Panc1 (cell line): ENCODE data around the gene RARB.

Experiments
- POLR2AphosphoS5 ChIP-seq: IDR thresholded peaks from 2 replicates; pipeline ENCODE4 v1.6.1; 2012; ENCODE audit warnings: mild to moderate bottlenecking, low read depth, low read length, moderate library complexity
- TCF7L2 ChIP-seq: IDR thresholded peaks from 2 replicates; pipeline ENCODE4 v1.6.1; 2011; ENCODE audit warnings: mild to moderate bottlenecking, low read depth, low read length, inconsistent platforms
- TF ChIP-seq, protein P1 (sequence below): fragments of 450-650 bp; IDR thresholded peaks from 2 replicates; pipeline ENCODE4 v1.5.1; 2017; ENCODE audit warnings: mild to moderate bottlenecking
- TF ChIP-seq, protein P2 (sequence below), 2 experiments: IDR thresholded peaks; 2 replicates each; pipeline ENCODE4 v1.6.1; 2011 to 2012; ENCODE audit warnings: low read depth in 2 of 2, control low read depth in 1 of 2, low read length in 1 of 2, mild to moderate bottlenecking in 1 of 2, moderate library complexity in 1 of 2; ENCODE audit not compliant: insufficient read depth in 1 of 2

DNA sequence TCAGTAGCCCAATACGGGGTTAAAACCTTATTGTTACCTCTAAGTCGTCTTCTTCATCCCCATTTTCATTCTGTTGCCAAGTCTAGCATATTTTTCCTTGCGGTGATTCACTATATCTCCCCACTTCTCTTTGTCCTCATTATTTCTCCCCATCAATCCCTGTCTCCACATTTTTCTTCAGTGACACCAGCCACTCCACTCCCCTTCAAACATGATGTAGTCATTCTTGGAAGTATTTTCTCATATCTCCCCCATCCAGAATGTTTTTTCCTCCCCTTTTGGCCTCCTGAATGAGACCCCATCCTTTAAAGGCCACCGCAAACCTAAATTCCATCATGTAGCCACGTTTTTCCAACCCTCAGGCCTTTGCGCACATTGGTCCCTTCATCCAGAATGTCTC lies 130.7 kb downstream of the RARB start:
- TF ChIP-seq, protein P1, sequence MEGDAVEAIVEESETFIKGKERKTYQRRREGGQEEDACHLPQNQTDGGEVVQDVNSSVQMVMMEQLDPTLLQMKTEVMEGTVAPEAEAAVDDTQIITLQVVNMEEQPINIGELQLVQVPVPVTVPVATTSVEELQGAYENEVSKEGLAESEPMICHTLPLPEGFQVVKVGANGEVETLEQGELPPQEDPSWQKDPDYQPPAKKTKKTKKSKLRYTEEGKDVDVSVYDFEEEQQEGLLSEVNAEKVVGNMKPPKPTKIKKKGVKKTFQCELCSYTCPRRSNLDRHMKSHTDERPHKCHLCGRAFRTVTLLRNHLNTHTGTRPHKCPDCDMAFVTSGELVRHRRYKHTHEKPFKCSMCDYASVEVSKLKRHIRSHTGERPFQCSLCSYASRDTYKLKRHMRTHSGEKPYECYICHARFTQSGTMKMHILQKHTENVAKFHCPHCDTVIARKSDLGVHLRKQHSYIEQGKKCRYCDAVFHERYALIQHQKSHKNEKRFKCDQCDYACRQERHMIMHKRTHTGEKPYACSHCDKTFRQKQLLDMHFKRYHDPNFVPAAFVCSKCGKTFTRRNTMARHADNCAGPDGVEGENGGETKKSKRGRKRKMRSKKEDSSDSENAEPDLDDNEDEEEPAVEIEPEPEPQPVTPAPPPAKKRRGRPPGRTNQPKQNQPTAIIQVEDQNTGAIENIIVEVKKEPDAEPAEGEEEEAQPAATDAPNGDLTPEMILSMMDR = no peak
- TF ChIP-seq TCF7L2 = no peak
- TF ChIP-seq, protein P2, sequence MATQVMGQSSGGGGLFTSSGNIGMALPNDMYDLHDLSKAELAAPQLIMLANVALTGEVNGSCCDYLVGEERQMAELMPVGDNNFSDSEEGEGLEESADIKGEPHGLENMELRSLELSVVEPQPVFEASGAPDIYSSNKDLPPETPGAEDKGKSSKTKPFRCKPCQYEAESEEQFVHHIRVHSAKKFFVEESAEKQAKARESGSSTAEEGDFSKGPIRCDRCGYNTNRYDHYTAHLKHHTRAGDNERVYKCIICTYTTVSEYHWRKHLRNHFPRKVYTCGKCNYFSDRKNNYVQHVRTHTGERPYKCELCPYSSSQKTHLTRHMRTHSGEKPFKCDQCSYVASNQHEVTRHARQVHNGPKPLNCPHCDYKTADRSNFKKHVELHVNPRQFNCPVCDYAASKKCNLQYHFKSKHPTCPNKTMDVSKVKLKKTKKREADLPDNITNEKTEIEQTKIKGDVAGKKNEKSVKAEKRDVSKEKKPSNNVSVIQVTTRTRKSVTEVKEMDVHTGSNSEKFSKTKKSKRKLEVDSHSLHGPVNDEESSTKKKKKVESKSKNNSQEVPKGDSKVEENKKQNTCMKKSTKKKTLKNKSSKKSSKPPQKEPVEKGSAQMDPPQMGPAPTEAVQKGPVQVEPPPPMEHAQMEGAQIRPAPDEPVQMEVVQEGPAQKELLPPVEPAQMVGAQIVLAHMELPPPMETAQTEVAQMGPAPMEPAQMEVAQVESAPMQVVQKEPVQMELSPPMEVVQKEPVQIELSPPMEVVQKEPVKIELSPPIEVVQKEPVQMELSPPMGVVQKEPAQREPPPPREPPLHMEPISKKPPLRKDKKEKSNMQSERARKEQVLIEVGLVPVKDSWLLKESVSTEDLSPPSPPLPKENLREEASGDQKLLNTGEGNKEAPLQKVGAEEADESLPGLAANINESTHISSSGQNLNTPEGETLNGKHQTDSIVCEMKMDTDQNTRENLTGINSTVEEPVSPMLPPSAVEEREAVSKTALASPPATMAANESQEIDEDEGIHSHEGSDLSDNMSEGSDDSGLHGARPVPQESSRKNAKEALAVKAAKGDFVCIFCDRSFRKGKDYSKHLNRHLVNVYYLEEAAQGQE (IDR thresholded peaks at IDR 0.05; ENCODE audit: insufficient read depth in 1 of 2, low read depth in 2 of 2, low read length in 1 of 2) = no peak
- TF ChIP-seq POLR2AphosphoS5 = no peak
